PC-9 (cell line): Measurements from ENCODE around the gene DDX39B. TPM values are rescaled to one million over a fixed set of nuclear protein-coding genes. Genes with fewer than 3 reads are reported as not detected.

Source experiments
- BruUV-seq: library from RNA; stranded (reverse); fragments of 400-500 nt; replicated peaks from 2 replicates; lab custom pipeline; 2021; lab: Mats Ljungman, UMichigan
- CTCF ChIA-PET: fragments of 300-600 bp; sonication (Branson Sonifier 250); formaldehyde crosslinking; loops from one replicate; lab custom pipeline; 2022; ENCODE audit warnings: antibody characterized with exemption; lab: Charles Lee
- POLR2A ChIA-PET: fragments of 300-600 bp; sonication (Branson Sonifier 250); formaldehyde crosslinking; loops from one replicate; lab custom pipeline; 2022; ENCODE audit warnings: antibody characterized with exemption; ENCODE audit not compliant: unreplicated experiment; lab: Charles Lee
- DNase-seq, 2 experiments: peaks; one replicate each; pipeline versions ENCODE4 v3.0.0 to v3.0.0-alpha.2; 2015 to 2022; ENCODE audit warnings: mixed read lengths in 1 of 2
- H2AFZ ChIP-seq: fragments of 200-600 bp; sonication (generic); 2 replicates; pipeline ENCODE4 v1.8.1; 2017; ENCODE audit warnings: antibody characterized with exemption
- H3F3A ChIP-seq: fragments of 200-600 bp; sonication (generic); 2 replicates; pipeline ENCODE4 v1.8.1; 2017; ENCODE audit warnings: antibody characterized with exemption, mild to moderate bottlenecking, low read depth; ENCODE audit not compliant: insufficient read depth
- H3K27ac ChIP-seq: fragments of 200-600 bp; sonication (generic); 2 replicates; pipeline ENCODE4 v1.6.1; 2016; ENCODE audit warnings: mixed run types
- H3K27me3 ChIP-seq: fragments of 200-600 bp; sonication (generic); 2 replicates; pipeline ENCODE4 v1.6.1; 2016; ENCODE audit warnings: low read depth, mixed run types; ENCODE audit not compliant: insufficient read depth
- H3K36me3 ChIP-seq: fragments of 200-600 bp; sonication (generic); 2 replicates; pipeline ENCODE4 v1.6.1; 2016; ENCODE audit warnings: low read depth, mixed run types
- H3K4me1 ChIP-seq: fragments of 200-600 bp; sonication (generic); replicated peaks from 2 replicates; pipeline ENCODE4 v1.6.1; 2016; ENCODE audit warnings: mixed run types; ENCODE audit not compliant: insufficient read depth
- H3K4me2 ChIP-seq: fragments of 200-600 bp; sonication (generic); 2 replicates; pipeline ENCODE4 v1.6.1; 2017; ENCODE audit warnings: mixed run types
- H3K4me3 ChIP-seq: fragments of 200-600 bp; sonication (generic); 2 replicates; pipeline ENCODE4 v1.6.1; 2016; ENCODE audit warnings: mixed run types
- H3K79me2 ChIP-seq: fragments of 200-600 bp; sonication (generic); 2 replicates; pipeline ENCODE4 v1.6.1; 2017; ENCODE audit warnings: low read depth, mixed run types
- H3K9me2 ChIP-seq: fragments of 200-600 bp; sonication (generic); 2 replicates; pipeline ENCODE4 v1.8.1; 2017; ENCODE audit warnings: mild to moderate bottlenecking; ENCODE audit not compliant: insufficient read depth
- H3K9me3 ChIP-seq: fragments of 200-600 bp; sonication (generic); 2 replicates; pipeline ENCODE4 v1.8.1; 2016; ENCODE audit warnings: low read depth; ENCODE audit not compliant: insufficient read depth
- H4K20me1 ChIP-seq: fragments of 200-600 bp; sonication (generic); 2 replicates; pipeline ENCODE4 v1.8.1; 2017; ENCODE audit not compliant: insufficient read depth
- CTCF ChIP-seq: fragments of 200-600 bp; sonication (generic); conservative IDR thresholded peaks from 2 replicates; pipeline ENCODE4 v1.6.1; 2017; ENCODE audit warnings: mixed run types, antibody characterized with exemption, mild to moderate bottlenecking, moderate library complexity
- EZH2 ChIP-seq: fragments of 200-600 bp; sonication (generic); IDR thresholded peaks from 2 replicates; pipeline ENCODE4 v1.8.0; 2017; ENCODE audit warnings: antibody characterized with exemption, low read depth
- intact Hi-C: fragments of 100-400 bp; cut with micrococcal nuclease; formaldehyde crosslinking; loops from one replicate; pipeline ENCODE4 v1.10.0; 2022; ENCODE audit not compliant: unreplicated experiment
- total RNA-seq: library from RNA; stranded (reverse); gene quantifications from 2 replicates; pipeline ENCODE4 v1.2.3, GENCODE V29; 2021

DDX39B gene
- total RNA-seq, 1 experiment from 2014 or later, result 383 TPM

- no peaks in the 10 kb centered on the region for H4K20me1 ChIP-seq
- intact Hi-C loops, result loop anchor here (1.0 kb wide), 1 partner anchor 21 kb away; no protein-coding TSS in a partner anchor
- ChIA-PET POLR2A (interaction anchor here (1.2 kb wide), 1 partner anchor 28 kb away, joined by 4 read pairs; no protein-coding TSS in a partner anchor), CTCF (interaction anchor here (2.2 kb wide), 1 partner anchor 17 kb away, joined by 11 read pairs; no protein-coding TSS in a partner anchor)
- no peaks in the 10 kb centered on the region for H3K36me3 ChIP-seq
- no peak for DNase-seq
- H3K9me3 ChIP-seq, result no peaks in the 10 kb centered on the region
- H2AFZ ChIP-seq, result peak overlapping the region; percentile 99
- H3K4me2 ChIP-seq, result peak overlapping the region; percentile 91
- no TSS peak for BruUV-seq
- no peaks in the 10 kb centered on the region for H3K27me3 ChIP-seq
- no peak for TF ChIP-seq CTCF
- TF ChIP-seq EZH2, result no peak
- H3F3A ChIP-seq, result peaks cover 5% of the 10 kb centered on the region; the same call in 1 of the 2 replicates
- H3K4me3 ChIP-seq, result peak overlapping the region; percentile 71
- no peaks in the 10 kb centered on the region for H3K79me2 ChIP-seq
- H3K4me1 ChIP-seq, result 0 out of 2 replicates have a peak, but pooled peaks cover 5% of the 10 kb centered on the region
- H3K9me2 ChIP-seq, result no peaks in the 10 kb centered on the region
- H3K27ac ChIP-seq, result no peak overlapping the region
Measured at GRCh38 chr6:31581434-31582229, 39.8 kb upstream of the DDX39B start.

- peak in 1 of 2 experiments; percentile 80 for DNase-seq
- 0 out of 2 replicates have a peak, but pooled peaks cover 5% of the 10 kb centered on the region for H3K4me1 ChIP-seq
- CTCF ChIA-PET, result interaction anchor here (2.2 kb wide), 1 partner anchor 17 kb away, joined by 11 read pairs; no protein-coding TSS in a partner anchor
Measured at GRCh38 chr6:31580807-31581433, 39.1 kb upstream of the DDX39B start.

More at GRCh38 chr6:31580807-31581433, 39.1 kb upstream of the DDX39B start:
- Histone ChIP-seq H2AFZ (peak overlapping the region; percentile 99), H3K4me2 (peak overlapping the region; percentile 91), H3K27ac (no peak overlapping the region), H3K27me3 (0 out of 2 replicates have a peak, but pooled peaks cover under 1% of the 10 kb centered on the region), H3K9me3 (no peaks in the 10 kb centered on the region), H3K36me3 (no peaks in the 10 kb centered on the region), H3F3A (peaks cover 5% of the 10 kb centered on the region; the same call in 1 of the 2 replicates), H3K9me2 (no peaks in the 10 kb centered on the region), H4K20me1 (no peaks in the 10 kb centered on the region), H3K79me2 (no peaks in the 10 kb centered on the region), H3K4me3 (peak overlapping the region; percentile 71)
- TF ChIP-seq CTCF (peak; percentile 95), EZH2 (no peak)
- POLR2A ChIA-PET, result interaction anchor here (1.2 kb wide), 1 partner anchor 29 kb away, joined by 4 read pairs; no protein-coding TSS in a partner anchor
- no TSS peak for BruUV-seq
- intact Hi-C loops, result loop anchor here (1.0 kb wide), 1 partner anchor 21 kb away; no protein-coding TSS in a partner anchor
